Mesenteric fat pad (tissue), 1 donor: ENCODE results near the gene GALNT9. TPM values are rescaled to one million over a fixed set of nuclear protein-coding genes. Genes with fewer than 3 reads are reported as not detected.
"Not testable (repeated sequence)": the region's sequence is repeated elsewhere in the genome, so short reads cannot be mapped to it uniquely, and the experiment has no call there.

Experiments
- DNase-seq: peaks from one replicate; pipeline ENCODE4 v3.0.0-alpha.2; 2020; ENCODE audit warnings: low spot score
- total RNA-seq: library from RNA; stranded (reverse); fragmentation: NEBNext Ultra II Directional; extraction: Animal tissue kit (Norgen Biotek cat#: 25700); gene quantifications from one replicate; pipeline ENCODE4 v1.2.1, GENCODE V29; 2021
- donor health status: DM: yes; HTN: yes; CAD: no.

Gene GALNT9
- total RNA-seq, 1 donor from 2014 or later = not detected

DNA sequence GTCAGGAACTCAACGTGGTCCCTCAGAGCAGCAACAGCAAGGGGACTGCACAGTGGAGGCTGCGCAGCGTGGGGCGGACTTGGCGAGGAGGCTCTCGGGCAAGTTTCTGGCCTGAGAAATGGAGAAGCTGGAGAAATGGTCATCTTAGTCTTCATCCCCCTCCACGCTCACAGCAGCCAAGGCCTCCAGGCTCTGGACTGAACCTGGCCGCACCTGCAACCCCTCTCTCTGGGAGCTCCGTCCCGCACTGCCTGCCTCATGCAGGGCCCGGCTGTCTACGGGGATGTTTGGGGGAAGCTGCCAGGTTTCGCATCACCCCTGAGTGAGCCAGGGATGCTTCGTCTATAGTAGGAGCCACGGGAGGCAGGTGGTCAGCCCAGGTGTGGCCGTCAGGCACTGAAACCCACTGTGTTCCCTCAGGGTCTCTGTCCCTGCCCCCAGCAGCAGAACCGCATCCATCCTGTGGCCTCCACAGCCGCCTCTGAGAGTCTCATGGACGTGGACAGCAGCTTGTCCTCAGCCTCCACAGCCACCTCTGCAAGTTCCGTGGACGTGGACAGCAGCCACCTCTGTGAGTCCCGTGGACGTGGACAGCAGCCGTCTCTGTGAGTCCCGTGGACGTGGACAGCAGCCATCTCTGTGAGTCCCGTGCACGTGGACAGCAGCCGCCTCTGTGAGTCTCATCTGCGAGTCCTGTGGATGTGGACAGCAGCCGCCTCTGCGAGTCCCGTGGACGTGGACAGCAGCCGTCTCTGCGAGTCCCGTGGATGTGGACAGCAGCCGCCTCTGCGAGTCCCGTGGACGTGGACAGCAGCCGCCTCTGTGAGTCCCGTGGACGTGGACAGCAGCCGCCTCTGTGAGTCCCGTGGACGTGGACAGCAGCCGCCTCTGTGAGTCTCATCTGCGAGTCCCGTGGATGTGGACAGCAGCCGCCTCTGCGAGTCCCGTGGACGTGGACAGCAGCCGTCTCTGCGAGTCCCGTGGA, 29.1 kb upstream of the GALNT9 start:
- not testable (repeated sequence) for DNase-seq

- DNase-seq = no peak
Observed at GRCh38 chr12:132357623-132358186, 28.3 kb upstream of the GALNT9 start.

DNA sequence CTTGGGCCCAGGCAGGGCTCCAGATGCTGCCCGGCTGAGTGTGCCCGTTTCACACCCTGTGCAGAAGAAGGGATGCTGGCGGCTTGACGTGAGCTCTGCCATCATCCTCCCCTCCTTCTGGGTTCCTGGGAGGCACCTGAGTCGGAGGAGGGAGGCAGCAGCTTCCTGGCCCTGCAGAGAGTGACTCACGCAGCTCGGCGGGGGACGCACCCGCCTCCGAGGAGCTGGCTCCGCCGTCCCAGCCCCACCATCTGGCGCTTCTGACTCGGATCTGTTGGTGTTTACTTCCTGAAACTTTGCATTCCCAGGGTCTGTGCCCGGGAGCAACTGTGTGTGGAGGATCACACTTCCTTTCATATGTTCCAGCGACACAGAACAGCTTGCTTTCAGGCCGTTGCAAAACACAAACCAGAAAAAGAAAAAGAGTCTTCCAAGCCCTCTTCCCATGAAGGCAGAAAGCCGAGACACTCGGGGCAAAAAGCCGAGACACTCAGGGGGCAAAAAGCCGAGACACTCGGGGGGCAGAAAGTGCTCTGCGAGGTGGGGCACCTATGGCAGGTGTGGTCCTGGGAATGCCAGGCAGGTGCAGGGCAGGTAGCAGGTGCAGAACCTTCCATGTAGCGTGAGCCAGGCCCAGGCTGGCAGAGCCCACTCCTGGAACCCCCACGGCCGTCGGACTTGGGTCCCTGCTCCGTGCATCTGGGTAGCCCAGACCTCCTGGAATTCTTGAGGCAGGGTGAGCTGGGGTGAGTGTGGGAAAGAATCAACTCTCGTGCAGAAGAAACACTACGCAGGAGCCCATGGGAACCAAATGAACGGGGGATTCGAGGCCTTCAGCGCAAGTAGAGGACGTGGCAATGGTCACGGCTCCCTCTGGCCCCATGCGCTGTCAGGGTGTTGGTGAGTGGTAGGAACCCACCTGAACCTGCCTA, 27.6 kb upstream of the GALNT9 start:
- DNase-seq = no peak

GRCh38 chr12:132355742-132356681, 26.6 kb upstream of the GALNT9 start:
- DNase-seq = no peak

DNA sequence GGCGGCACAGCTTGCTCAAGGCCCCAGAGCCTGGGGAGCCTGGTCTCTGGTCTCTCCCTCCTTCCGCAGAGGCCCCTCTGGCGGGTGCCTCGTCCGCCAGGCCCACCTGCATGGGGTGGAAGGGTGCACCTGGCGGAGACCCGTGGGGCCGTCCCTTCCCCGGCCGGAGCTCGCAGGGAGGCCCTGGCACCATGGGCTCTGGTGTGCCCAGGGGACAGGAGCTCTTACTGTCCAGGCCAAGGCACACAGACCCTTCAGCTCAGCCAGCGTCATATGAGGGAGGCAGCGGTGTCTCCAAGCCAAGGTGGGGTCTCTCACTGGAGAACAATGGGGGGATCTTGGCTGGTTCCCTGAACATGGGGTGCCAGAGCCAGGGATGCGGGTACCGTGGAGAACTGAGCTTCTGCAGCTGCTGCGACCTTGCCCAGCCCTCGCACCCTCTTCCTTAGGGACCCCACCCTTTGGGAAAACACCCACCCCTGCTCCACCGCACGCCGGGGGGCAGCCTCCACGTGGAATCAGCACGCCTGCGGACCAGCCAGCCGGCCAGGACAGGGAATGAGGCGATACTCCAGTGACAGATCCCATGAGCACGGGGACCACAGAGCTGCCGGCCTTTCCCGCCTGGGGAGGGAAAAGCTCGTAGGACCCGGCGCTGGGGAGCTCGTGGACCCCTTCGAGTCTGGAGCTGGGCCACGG, 25.7 kb upstream of the GALNT9 start:
- DNase-seq = no peak

- no peak for DNase-seq
Observed at GRCh38 chr12:132354211-132354981, 25.0 kb upstream of the GALNT9 start.

GRCh38 chr12:132353811-132354210, 24.4 kb upstream of the GALNT9 start:
- DNase-seq = no peak

GRCh38 chr12:132352896-132353800, 23.8 kb upstream of the GALNT9 start:
- DNase-seq = no peak

DNA sequence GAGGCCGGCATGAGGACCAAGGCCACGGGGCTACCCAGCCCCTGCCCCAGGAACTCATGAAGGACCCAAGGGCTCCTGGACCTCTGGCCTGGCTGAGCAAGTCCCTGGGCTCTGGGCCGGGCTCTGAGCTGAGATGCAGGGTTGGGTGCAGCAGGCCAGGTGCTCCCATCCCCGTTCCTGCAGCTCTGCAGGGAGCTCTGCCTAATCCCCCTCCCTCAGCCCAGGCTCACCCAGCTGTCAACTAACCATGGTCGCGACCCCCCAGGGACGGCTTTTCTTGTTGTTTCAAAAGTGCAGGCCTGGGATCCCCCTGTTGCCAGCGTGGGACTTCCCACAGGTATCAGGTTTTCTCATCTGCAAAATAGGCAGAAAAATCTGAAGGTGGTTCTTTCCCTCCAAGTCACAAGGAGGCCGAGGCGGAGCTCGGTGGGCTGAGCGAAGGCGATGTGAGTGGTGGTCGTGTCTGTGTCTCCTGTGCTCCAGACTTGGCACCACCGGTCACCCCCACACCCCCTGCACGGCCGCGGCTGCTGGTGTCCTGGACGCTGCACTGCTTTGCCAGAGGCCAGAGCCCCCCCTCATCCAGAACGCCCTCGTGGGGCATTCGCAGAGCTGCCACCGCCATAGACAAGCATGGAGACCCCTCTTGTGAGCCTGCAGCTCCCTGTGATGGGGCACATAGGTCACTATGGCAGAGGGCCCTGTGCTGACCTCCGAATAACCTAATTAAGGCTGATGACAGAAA, 22.5 kb upstream of the GALNT9 start:
- no peak for DNase-seq

DNA sequence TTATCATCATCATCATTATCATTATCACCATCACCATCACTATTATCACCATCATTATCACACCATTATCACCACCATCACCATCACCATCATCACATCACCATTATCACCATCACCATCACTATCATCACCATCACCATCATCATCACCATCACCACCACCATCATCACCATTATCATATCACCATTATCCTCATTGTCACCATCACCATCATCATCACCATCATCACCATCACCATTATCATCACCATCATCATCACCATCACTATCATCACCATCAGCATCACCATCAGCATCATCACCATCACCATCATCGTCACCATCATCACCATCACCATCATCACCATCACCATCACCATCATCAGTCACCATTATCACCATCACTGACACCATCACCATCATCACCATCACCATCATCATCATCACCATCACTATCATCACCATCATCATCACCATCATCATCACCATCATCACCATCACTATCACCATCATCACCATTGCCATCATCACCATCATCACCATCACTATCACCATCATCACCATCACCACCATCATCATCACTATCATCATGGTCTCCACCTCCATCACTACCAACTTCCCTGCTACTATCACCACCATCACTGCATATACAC, 20.2 kb upstream of the GALNT9 start:
- DNase-seq = no peak

- no peak for DNase-seq
Observed at GRCh38 chr12:132348176-132348575, 18.8 kb upstream of the GALNT9 start.

DNA sequence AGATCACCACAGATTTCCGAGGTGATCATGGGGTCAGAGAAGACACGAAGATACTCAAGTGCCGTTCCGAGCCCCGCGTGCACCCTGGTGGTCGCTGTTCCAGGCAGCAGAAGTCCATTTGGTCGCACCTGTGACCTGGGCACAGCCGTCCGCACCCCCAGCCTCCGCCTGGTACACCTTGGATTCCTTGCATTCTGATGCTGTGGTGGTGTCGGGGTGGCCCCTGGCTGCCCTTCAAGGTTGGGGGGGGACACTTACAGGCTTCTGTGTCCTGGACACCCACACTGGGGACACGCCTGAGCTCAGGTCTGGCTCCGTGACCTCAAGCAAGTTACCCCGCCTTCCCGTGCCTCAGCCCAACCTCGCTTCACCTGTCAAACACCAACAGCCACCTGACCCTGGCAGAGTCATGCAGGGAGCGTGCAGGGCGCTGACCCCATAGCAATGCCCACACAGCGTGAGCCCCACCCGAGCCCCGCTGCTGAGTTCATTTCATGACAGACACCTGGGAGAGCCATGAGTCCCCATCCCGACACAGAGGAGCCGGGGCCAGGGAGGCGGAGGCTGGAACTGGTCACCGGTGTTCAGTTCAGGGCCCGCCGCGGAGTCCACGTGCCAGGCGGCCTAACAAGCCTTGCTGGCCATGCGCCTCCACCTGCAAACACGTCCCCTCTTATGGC, 17.9 kb upstream of the GALNT9 start:
- no peak for DNase-seq

DNA sequence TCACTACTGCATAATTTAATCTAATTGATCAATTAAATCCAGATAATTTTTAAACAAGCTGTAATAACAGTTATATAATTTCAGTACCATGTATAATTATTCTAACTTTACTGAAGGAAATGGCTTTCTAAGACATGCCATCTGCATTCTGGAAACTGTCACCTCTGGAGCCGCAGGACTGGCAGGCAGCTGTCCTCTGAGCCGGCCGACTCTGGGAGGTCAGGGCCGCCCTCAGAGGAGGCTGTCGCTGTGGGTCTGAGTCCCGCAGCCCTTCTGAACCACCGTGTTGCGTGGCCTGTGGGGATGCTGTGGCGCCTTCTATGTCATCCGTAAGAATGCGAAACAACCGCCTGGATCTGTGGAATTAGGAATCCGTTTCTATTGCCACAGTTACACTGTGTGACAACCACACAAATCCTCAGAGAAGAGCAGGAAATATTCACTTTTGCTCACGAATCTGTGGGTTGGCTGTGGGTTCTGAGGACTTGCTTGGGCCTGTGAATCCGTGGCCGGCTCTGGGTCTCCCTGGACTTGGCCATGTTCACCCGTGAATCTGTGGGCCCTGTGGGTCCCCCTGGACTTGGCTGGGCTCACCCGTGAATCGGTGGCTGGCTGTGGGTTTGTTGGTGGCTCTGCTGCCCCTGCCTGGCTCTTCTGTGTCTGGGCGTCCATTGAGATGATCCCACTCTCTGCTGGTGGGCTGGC, 17.2 kb upstream of the GALNT9 start:
- DNase-seq = no peak

DNA sequence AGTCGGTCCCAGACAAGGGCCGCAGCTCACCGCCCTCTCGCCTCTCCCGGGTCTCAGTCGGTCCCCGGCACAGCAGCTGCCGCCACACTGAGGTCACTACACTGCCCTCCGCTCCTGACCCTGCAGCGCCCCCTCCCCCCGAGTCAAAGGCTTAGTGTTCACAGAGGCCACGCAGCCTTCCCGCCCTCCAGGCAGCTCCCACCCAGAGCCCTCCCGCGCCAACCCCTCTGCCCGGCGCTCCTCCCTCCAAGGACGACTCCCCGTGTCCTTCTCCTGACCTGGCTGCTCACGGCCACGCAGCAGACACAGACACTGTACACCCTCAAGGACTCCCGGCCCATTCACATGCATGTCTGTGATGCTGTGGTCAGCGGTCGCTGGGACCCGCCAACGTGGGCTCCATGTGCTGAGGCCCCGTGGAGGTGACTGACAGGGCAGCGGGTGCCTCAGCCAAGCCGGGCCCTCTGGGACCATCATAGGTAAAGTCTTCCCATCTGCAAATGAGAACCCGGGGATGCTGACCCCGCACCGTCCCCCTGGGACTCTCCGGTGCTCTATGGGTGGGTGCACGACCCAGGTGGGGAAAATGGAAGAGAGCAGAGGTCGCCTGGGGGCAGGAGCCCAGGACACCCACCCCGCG, 16.3 kb upstream of the GALNT9 start:
- no peak for DNase-seq

DNA sequence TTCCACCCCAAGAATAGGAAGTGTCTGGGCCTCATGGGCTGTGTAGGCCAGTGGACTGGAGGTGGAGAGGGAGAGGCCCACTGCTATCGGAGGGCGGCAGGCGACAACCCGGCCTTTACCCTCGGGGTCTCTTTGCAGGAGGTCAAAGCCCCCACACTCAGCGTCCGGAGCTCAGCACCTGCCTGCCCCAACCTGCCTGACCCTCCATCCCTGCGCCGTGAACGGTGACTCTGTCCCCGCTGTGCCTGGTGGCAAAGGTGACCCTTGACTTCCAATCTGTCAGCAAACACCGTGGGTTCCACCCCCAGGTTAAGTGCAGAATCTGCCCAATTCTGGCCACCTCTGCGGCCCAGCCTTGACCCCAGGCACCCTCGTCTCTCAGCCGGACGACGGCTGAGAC, 15.7 kb upstream of the GALNT9 start:
- no peak for DNase-seq
